NCI-H146 (cell line): ENCODE data around the gene DENND4A.
"Not testable (repeated sequence)": the region's sequence is repeated elsewhere in the genome, so short reads cannot be mapped to it uniquely, and the experiment has no call there.

Experiments used
- DNase-seq: peaks from one replicate; lab custom pipeline; 2025; lab: John Stamatoyannopoulos, UW

The DENND4A gene

DNA sequence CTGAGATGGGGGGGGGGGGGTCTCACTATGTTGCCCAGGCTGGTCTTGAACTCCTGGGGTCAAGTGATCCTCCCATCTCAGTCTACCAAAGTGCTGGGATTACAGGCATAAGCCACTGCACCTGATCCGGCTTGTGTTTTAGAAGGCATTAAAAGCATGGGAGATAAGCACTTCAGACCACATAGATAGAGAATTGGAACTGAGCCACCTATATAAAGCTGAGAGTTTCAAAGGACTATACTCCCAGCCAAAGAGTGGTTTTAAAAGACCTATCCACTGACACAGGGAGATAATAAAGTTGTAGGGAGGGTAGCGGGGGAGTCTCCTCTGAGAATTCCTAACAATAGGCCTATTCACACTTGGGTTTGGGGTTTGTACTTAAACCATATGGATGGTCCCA is 34.8 kb downstream of the DENND4A start:
- DNase-seq: no peak

GRCh38 chr15:65752151-65752700 is 39.9 kb downstream of the DENND4A start:
- no peak for DNase-seq

DNA sequence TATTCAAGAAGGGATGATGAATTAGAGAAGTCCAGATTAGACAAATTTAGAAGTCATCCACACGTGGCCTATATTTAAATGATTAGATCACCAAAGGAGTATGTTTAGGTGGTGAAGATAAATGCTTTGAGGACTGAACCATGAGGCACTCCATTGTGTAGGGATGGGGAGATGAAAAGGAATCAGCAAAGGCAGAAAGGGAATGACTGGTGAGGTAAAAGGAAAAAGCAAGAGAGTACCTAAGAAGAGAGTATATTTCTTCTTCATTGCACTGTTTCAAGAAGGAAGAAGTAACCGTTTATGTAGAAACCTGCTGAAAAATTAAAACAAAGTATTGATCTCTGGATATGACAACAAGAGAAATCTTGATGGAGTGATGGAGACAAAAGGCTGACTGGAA is 40.7 kb downstream of the DENND4A start:
- DNase-seq: no peak

GRCh38 chr15:65747265-65747664 is 44.8 kb downstream of the DENND4A start:
- no peak for DNase-seq

GRCh38 chr15:65743637-65744252 is 48.3 kb downstream of the DENND4A start:
- no peak for DNase-seq

- no peak for DNase-seq
Measured at GRCh38 chr15:65740148-65740547, 51.9 kb downstream of the DENND4A start.

DNA sequence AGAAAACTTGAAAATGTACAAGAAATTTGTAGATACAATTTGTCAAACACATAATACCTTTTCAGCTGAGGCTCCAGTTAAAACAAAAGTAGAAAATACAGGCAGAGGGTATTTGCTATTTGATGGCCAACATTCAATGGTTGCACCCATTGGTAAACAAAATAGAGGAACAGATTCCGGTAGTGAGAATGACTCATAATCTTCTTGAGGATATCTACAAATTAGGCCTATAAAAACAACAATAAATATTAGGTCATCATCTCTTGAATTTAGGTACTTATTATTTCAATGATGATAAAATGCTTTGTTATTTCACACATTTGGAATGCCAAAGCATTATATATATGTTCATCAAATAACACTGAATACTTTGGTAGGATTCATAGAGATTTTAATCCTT is 53.4 kb downstream of the DENND4A start:
- DNase-seq: no peak

DNA sequence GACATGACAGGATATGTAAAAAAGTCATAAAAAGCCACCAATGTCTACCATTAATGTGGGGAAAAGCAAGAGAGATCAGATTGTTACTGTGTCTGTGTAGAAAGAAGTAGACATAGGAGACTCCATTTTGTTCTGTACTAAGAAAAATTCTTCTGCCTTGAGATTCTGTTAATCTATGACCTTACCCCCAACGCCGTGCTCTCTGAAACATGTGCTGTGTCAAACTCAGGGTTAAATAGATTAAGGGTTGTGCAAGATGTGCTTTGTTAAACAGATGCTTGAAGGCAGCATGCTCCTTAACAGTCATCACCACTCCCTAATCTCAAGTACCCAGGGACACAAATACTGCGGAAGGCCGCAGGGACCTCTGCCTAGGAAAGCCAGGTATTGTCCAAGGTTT is 58.5 kb downstream of the DENND4A start:
- DNase-seq: not testable (repeated sequence)

- DNase-seq: no peak
Measured at GRCh38 chr15:65732698-65733097, 59.4 kb downstream of the DENND4A start.

DNA sequence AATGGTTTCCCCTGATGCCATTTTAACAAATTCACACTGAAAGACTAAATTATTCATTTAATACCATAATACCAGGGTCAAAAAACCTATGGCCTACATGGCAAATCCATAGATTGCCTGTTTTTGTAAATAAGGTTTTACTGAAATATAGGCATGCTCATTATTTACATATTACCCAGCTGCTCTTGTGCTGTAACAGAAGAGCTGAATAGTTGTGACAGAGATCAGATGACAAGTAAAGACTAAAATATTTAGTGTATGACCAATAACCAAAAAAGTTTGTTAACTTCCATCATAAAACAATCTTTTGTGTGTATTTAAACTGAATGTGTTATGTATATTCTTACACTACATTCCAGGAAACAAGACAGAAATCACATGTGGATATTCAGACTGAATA is 60.2 kb downstream of the DENND4A start:
- DNase-seq: no peak

DNA sequence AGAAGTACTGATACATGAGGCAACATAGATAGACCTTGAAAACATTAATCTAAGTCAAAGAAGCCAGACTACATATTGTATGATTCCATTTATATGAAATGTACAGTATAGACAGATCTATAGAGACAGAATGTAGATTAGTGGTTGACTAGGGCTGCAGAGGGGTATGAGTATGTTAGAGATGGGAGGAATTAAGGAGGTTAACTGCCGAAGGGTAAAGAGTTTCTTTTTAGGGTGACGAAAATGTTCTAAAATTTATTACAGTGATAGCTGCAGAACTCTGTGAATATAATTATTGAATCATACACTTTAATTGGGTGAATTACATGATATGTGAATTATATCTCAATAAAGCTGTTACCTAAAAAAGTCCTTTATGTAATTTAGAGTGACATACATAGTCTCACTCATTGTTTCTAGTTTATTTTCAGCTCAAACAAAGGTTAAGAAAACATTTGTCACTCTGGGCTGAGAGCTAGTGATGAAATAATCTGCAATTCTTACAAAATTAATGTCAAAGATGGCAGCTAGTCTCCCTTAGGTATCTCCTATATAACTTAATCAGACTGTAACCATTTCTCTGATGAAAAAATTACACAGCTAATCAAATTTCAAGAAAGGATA is 61.4 kb downstream of the DENND4A start:
- no peak for DNase-seq

DNA sequence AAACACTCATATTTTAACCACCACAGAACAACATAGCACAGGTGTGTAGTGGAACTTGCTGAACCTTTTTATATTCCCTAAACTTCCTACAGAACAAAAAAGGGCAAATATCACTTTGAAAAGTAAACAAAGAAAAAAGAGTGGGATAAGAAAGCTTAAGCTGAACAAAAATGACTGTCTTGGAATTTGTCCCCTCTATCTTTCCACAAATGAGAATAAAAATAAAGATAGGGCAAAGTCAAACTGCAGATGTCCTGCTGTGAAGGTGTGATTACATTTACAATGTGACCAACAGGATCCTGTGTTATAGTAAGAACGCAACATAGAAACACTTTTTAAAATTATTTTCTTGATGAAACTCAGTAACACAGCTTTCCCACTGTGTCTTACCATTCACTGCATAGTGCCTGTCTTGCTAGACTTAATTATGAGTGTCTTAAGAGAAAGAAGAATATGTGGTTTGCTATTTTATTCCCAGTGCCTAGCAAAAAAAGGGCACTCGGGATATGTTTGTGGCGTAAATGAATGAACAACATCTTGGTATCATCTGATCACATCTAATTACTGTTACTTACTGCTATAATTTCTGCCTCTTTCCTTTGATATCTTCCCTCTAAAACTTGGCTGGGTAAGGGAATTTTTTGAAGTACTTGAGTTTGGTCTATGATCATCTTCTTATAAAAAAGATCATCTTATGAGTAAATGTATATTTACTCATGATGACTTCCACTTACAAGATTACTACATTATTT is 67.5 kb downstream of the DENND4A start:
- no peak for DNase-seq

DNA sequence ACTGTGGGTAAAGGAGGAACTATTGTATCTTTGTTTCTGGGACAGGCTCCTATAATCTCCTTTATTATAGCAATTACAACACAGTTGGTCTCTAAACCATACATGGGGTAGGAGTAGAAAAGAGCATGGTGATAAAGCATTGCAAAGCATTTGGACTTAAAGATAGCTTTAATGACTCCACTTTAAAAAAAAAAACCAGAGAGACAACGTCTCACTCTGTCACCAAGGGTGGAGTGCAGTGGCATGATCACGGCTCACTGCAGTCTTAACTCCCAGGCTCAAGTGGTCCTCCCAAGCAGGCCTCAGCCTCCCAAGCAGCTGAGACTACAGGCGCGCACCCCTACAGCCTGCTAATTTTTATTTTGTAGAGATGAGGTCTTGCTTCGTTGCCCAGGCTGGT is 68.2 kb downstream of the DENND4A start:
- DNase-seq: no peak

DNA sequence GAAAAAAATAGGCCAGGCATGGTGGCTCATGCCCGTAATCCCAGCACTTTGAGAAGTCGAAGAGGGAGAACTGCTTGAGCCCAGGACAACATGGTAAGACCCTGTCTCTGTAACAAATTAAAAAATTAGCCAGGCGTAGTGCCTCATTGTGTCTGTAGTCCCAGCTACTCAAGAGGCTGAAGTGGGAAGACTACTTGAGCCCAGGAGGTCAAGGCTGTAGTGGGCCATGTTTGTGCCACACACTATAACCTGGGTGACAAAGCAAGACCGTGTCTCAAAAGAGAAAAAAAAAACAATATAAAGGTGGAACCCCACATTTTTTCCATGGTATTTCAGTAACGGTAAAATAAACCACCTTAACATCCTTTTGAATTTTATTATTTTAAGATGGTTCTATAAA is 69.9 kb downstream of the DENND4A start:
- DNase-seq: no peak

- DNase-seq: no peak
Measured at GRCh38 chr15:65712415-65712814, 79.7 kb downstream of the DENND4A start.

DNA sequence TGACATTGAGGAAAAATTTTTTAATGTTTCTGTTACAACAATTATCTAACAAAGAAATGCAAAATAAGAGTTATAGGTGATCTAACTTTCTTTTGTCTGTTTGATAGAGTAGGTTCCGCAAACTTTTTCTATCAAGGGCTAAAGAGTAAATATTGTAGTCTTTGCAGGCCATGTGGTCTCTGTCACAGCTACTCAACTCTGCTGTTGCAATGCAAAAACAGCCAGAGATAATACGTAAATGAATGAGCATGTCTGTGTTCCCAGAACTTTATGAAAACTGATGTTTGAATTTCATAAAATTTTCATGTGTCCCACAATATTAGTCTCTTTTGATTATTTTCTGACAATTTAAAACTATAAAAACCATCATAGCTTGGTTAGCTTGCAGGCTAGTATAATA is 97.0 kb downstream of the DENND4A start:
- DNase-seq: no peak

DNA sequence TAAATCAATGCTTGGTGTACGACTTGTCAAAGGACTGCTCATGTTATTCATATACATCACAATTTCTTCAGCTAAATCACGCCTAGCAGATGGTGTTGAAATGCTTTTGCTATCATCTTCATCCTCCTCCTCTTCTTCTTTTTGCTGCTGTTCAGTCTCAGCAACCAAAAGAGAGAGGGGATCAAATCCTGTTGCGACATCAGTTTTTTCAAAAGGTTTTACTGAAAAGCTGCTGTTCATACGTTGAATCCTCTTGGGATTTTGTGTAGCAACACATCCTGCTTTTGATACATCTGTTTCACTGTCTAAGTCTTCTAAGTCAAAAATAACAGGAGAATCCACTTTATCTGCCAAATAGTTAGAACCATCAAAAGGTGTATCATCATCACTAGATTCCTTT is 101.3 kb downstream of the DENND4A start:
- no peak for DNase-seq

DNA sequence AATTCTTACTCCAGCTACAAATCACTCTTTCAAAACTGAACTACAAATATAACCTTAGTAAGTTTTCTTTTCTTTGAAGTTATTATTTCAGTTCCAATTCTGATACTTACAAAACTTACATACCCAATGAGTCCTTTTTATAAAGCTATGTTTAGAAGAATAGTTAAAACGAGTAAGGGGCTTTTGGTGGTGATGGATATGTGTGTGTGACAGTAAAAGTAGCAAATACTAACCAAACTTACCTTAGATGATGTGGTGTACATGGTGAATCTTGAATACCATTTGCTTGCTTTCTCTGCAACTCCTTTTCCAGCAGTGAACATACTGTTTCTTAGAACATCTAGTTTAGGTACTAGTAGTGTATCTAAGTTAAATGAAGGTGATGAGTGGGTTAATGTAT is 101.9 kb downstream of the DENND4A start:
- no peak for DNase-seq

DNA sequence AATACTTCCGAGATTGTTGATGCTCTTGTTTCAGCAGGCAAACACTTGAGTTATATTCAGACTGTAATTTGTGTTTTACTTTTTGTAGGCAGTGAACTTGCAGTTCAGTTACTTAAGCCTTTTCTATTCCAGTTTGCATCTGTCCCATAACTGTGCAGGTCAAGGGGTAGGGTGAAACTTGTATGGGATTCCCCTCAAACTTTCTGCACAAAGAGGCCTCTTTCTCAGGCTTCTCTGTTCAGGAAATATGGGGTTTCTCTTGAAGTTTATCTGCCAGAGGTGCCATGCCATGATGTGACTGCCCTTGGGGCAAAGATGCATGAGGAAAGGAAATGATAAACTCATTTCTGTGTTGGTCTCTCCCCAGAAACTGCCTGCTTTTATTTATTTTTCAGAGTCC is 103.6 kb downstream of the DENND4A start:
- DNase-seq: no peak

GRCh38 chr15:65682404-65682911 is 109.6 kb downstream of the DENND4A start:
- DNase-seq: no peak

- no peak for DNase-seq
Measured at GRCh38 chr15:65680544-65680943, 111.5 kb downstream of the DENND4A start.

DNA sequence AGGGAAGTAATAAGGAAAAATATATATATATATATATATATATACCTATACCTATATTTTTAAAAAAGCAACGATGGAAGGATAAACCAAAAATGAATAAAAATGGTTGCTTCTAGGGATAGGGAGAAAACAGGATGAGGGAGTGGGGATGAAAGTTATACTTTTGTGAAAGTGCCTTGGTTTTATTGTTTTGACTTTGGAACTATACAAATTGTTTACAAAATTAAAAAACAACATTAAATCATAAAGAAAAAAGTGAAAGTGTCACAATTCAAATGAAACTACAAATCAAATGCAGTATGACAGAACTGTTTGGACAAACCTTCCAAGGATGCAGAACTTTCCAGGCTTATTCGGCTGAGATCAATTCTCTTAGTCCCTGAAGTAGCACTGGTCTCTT is 116.0 kb downstream of the DENND4A start:
- DNase-seq: no peak

- no peak for DNase-seq
Measured at GRCh38 chr15:65675551-65675950, 116.5 kb downstream of the DENND4A start.
